ENCODE measurements around the gene TEKT1.

DNA sequence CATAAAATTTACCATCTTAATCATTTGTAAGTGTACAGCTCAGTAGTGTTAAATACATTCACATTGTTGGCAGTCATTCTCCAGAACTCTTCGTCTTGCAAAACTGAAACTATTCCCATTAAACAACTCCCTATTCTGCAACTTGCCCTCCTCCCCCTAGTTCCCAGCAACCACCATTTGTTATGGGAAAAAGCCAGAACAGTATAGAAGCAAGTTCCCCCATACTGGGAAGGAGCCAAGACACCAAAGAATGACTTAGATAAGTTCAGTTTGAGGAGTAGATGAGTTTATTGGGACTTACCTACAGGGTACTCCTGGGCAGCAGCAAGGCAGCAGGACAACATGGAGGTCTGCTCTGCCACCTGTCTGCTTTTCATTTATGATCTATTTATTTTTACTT lies 39.3 kb upstream of the TEKT1 start:
- TF ChIP-seq, protein P1, sequence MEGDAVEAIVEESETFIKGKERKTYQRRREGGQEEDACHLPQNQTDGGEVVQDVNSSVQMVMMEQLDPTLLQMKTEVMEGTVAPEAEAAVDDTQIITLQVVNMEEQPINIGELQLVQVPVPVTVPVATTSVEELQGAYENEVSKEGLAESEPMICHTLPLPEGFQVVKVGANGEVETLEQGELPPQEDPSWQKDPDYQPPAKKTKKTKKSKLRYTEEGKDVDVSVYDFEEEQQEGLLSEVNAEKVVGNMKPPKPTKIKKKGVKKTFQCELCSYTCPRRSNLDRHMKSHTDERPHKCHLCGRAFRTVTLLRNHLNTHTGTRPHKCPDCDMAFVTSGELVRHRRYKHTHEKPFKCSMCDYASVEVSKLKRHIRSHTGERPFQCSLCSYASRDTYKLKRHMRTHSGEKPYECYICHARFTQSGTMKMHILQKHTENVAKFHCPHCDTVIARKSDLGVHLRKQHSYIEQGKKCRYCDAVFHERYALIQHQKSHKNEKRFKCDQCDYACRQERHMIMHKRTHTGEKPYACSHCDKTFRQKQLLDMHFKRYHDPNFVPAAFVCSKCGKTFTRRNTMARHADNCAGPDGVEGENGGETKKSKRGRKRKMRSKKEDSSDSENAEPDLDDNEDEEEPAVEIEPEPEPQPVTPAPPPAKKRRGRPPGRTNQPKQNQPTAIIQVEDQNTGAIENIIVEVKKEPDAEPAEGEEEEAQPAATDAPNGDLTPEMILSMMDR (optimal IDR thresholded peaks at IDR 0.05 in 1 of 3, IDR thresholded peaks at IDR 0.05 in 1 of 3, conservative IDR thresholded peaks at IDR 0.05 in 1 of 3; ENCODE audit: extremely low read depth in 1 of 3, insufficient read depth in 2 of 3, low read length in 3 of 3): no peak
- TF ChIP-seq EZH2 (IDR thresholded peaks at IDR 0.05; ENCODE audit: low read length): no peak

All from keratinocyte (primary cell).